D721Med (cell line): Measurements from ENCODE around the gene SUV39H1.
"Not testable (repeated sequence)": the region's sequence is repeated elsewhere in the genome, so short reads cannot be mapped to it uniquely, and the experiment has no call there.

ENCODE experiments used
- DNase-seq: peaks from one replicate; pipeline ENCODE4 v3.0.0; 2011; ENCODE audit warnings: low spot score; ENCODE audit not compliant: insufficient read length
- FAIRE-seq: peaks from 2 replicates; lab custom pipeline; 2011; peaks lifted over from hg19 to GRCh38; lab: Jason Lieb, UNC
- CTCF ChIP-seq: IDR thresholded peaks from 2 replicates; pipeline ENCODE4 v1.5.1; 2012; ENCODE audit warnings: mild to moderate bottlenecking, control low read depth; ENCODE audit not compliant: insufficient read depth; ENCODE audit errors: missing control alignments

Gene SUV39H1

GRCh38 chrX:48683411-48683982, 13.0 kb upstream of the SUV39H1 start, which contains the start of gene WAS:
WAS (plus strand) TSS chrX:48683799; CDS start chrX:48683854, 55 bp downstream.
- no peak for TF ChIP-seq CTCF
- no peak for FAIRE-seq
- no peak for DNase-seq

DNA sequence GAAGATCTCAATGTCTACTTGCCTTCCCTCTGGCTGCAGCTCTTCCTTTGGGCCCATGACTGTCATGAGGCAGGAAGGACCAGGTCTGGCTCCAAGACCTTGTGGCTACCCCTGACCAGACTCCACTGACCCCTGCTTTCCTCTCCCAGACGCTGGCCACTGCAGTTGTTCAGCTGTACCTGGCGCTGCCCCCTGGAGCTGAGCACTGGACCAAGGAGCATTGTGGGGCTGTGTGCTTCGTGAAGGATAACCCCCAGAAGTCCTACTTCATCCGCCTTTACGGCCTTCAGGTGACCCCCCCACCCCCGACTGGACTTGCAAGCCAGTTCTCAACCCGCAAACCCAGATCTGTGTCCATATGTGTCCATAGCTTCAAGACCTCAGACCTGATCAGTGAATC, 12.4 kb upstream of the SUV39H1 start:
- TF ChIP-seq CTCF, result no peak
- FAIRE-seq, result no peak

DNA sequence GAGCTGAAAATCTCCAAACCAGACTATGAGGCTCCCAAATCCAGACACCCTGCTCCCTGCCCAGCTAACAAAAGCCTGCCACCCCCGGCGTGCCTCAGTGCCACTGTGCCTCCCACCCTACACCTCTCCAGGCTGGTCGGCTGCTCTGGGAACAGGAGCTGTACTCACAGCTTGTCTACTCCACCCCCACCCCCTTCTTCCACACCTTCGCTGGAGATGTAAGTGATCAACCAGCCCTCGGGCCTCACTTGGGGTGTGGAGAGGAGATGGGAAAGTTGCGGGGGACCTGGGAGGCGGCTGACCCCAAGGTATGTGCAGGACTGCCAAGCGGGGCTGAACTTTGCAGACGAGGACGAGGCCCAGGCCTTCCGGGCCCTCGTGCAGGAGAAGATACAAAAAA, 11.1 kb upstream of the SUV39H1 start:
- no peak for DNase-seq
- no peak for FAIRE-seq
- no peak for TF ChIP-seq CTCF

More for the DNA sequence above, 12.4 kb upstream of the SUV39H1 start:
- no peak for DNase-seq

- no peak for FAIRE-seq
- no peak for TF ChIP-seq CTCF
- no peak for DNase-seq
Measured at GRCh38 chrX:48688531-48689150, 7.9 kb upstream of the SUV39H1 start.

GRCh38 chrX:48689208-48689920, 7.2 kb upstream of the SUV39H1 start:
- FAIRE-seq (no peak), DNase-seq (no peak)
- TF ChIP-seq CTCF, result no peak

GRCh38 chrX:48691746-48692145, 4.8 kb upstream of the SUV39H1 start:
- not testable (repeated sequence) for FAIRE-seq, DNase-seq

GRCh38 chrX:48694776-48695533, 1.6 kb upstream of the SUV39H1 start:
- FAIRE-seq, result no peak

More at GRCh38 chrX:48694776-48695533, 1.6 kb upstream of the SUV39H1 start:
- DNase-seq, result no peak
- TF ChIP-seq CTCF, result no peak
